Effector memory CD4-positive, alpha-beta T cell (primary cell): ENCODE results near the gene BLZF1.
"Not testable (repeated sequence)": the region's sequence is repeated elsewhere in the genome, so short reads cannot be mapped to it uniquely, and the experiment has no call there.

ENCODE experiments used
- DNase-seq, 3 donors: peaks; one replicate each; pipeline ENCODE4 v3.0.0-alpha.2; 2020
- H3K27ac ChIP-seq: 2 replicates; pipeline ENCODE4 v1.7.0; 2013; ENCODE audit warnings: mild to moderate bottlenecking, low read length, moderate library complexity; ENCODE audit not compliant: insufficient read depth, poor library complexity, severe bottlenecking
- H3K27me3 ChIP-seq: replicated peaks from 2 replicates; pipeline ENCODE4 v1.7.0; 2013; ENCODE audit warnings: mild to moderate bottlenecking, low read length; ENCODE audit not compliant: insufficient read depth, control insufficient read depth, poor library complexity, severe bottlenecking
- H3K36me3 ChIP-seq: 2 replicates; pipeline ENCODE4 v1.7.0; 2013; ENCODE audit warnings: mild to moderate bottlenecking, low read length, moderate library complexity; ENCODE audit not compliant: control insufficient read depth, insufficient read depth
- H3K4me1 ChIP-seq: 2 replicates; pipeline ENCODE4 v1.7.0; 2013; ENCODE audit warnings: low read length, mild to moderate bottlenecking; ENCODE audit not compliant: control insufficient read depth, insufficient read depth, poor library complexity, severe bottlenecking
- H3K4me3 ChIP-seq: 2 replicates; pipeline ENCODE4 v1.7.0; 2013; ENCODE audit warnings: low read length, low read depth, mild to moderate bottlenecking; ENCODE audit not compliant: insufficient read depth, poor library complexity, severe bottlenecking
- H3K9me3 ChIP-seq: 2 replicates; pipeline ENCODE4 v1.7.0; 2013; ENCODE audit warnings: mild to moderate bottlenecking, low read length, moderate library complexity; ENCODE audit not compliant: control insufficient read depth

Gene BLZF1

DNA sequence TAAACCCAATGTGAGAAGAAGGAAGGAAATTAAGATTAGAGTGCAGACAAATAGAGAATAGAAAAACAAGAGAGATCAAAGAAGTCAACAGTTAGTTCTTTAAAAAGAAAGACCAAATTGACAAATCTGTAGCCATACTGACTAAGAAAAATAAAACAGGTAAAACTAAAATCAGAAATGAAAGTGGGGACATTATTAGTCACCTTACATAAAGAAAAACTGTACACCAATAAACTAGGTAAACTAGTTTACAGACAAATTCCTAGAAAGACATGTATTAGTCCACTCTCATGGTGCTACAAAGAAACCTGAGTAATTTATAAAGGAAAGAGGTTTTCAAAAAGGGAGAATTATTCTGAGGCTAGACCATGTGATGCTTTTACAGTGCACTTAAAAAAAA is 22.3 kb downstream of the BLZF1 start:
- DNase-seq, result no peak
- Histone ChIP-seq H3K27ac (no peak overlapping the region), H3K27me3 (no peaks in the 10 kb centered on the region), H3K4me1 (no peaks in the 10 kb centered on the region), H3K36me3 (peaks cover 43% of the 10 kb centered on the region), H3K9me3 (no peaks in the 10 kb centered on the region), H3K4me3 (no peak overlapping the region)

DNA sequence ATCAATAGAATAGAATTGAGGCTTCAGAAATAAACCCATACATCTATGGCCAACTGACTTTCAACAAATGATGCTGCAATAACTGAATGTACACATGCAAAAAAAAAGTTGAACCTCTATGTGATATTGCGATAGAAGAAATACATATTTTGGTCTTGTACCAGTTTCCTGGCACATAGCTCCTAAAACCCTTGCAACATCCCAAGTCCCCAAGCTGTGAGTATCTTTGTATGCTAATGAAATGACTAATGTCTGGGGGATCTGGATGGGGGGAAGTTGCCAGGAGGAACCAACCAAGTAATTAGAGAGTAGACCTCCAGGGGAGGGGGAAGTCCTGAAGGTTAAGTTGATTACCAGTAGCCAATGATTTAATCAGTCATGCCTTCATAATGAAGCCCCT is 24.4 kb downstream of the BLZF1 start:
- Histone ChIP-seq H3K27ac (no peak overlapping the region), H3K36me3 (peaks cover 25% of the 10 kb centered on the region)
- no peak for DNase-seq

DNA sequence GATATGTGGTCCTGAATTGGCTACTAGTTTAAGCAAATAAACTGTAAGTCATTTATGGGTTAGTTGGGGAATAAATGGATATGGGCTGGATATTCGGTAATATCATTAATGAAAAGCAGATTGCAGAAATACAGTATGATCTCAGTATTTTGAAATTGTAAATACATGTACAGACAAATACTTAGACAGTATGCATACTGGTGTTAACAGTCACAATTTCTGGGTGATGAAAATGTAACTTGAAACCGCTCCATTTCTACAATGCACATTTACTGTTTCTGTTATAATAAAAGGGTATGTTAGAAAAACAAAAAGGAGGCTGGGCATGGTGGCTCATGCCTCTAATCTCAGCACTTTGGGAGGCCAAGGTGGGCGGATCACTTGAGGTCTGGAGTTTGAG is 28.0 kb downstream of the BLZF1 start:
- no peak overlapping the region for H3K4me3 ChIP-seq
- peaks cover 15% of the 10 kb centered on the region for H3K36me3 ChIP-seq
- no peaks in the 10 kb centered on the region for H3K4me1 ChIP-seq
- DNase-seq, result no peak
- no peaks in the 10 kb centered on the region for H3K9me3 ChIP-seq
- H3K27ac ChIP-seq, result no peak overlapping the region
- no peaks in the 10 kb centered on the region for H3K27me3 ChIP-seq

More for the DNA sequence above, 24.4 kb downstream of the BLZF1 start:
- Histone ChIP-seq H3K4me3 (no peak overlapping the region), H3K27me3 (no peaks in the 10 kb centered on the region), H3K9me3 (no peaks in the 10 kb centered on the region), H3K4me1 (no peaks in the 10 kb centered on the region)

GRCh38 chr1:169402578-169402977 is 34.6 kb downstream of the BLZF1 start:
- not testable (repeated sequence) for H3K4me3 ChIP-seq, H3K27ac ChIP-seq, H3K9me3 ChIP-seq, DNase-seq, H3K36me3 ChIP-seq, H3K27me3 ChIP-seq, H3K4me1 ChIP-seq

- not testable (repeated sequence) for H3K4me3 ChIP-seq, H3K4me1 ChIP-seq, H3K27me3 ChIP-seq, DNase-seq, H3K36me3 ChIP-seq, H3K27ac ChIP-seq, H3K9me3 ChIP-seq
These were observed 40.3 kb downstream of the BLZF1 start for GRCh38 chr1:169408340-169408739.

DNA sequence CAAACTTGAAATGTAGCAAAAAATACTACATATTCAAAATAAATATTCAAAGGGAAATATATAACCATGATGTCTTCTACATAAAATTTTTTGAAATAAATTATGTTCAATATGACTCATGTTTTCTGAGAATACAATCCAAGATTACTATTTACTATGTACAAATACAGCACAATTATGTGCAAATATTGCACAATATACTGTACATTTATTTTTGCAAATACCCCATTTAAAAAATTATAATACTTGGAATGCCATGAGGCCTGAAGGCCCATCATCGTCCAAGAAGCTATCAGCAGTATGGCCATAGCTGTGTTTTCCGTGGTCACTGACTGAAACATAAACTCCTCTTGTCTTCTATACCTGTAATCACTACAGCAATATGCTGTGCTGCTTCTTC is 47.0 kb downstream of the BLZF1 start:
- no peaks in the 10 kb centered on the region for H3K4me1 ChIP-seq
- no peaks in the 10 kb centered on the region for H3K36me3 ChIP-seq
- H3K27me3 ChIP-seq, result no peaks in the 10 kb centered on the region
- no peak overlapping the region for H3K4me3 ChIP-seq
- H3K27ac ChIP-seq, result no peak overlapping the region
- no peaks in the 10 kb centered on the region for H3K9me3 ChIP-seq
- DNase-seq, result no peak

GRCh38 chr1:169421309-169421708 is 53.3 kb downstream of the BLZF1 start:
- H3K27me3 ChIP-seq, result peaks cover 8% of the 10 kb centered on the region
- H3K4me1 ChIP-seq, result no peaks in the 10 kb centered on the region
- DNase-seq, result no peak
- no peak overlapping the region for H3K27ac ChIP-seq
- no peaks in the 10 kb centered on the region for H3K36me3 ChIP-seq
- no peak overlapping the region for H3K4me3 ChIP-seq
- no peaks in the 10 kb centered on the region for H3K9me3 ChIP-seq

DNA sequence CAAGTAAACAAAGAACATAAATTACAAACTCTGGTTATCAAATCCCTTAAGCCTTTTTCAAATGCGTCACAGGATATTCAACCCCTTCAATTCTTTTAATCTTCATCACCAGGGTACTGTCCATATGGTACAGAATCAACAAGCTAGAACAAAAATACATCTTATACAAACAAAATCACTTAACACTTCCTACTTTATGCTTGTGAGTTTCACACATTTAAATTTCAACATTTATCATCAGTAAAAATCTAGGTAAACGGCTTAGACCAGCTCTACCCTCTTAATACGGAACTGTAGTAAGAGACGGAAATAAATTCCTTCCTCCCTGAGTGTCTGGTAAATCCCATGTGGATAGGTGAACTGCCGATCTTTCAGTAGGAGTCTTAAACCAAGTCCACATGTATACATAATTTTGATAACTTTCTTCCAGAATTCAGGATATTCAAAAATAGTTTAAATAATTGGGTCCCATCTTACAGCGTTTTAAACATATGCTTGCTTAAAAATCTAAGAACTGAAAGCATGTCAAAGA is 58.2 kb downstream of the BLZF1 start:
- no peaks in the 10 kb centered on the region for H3K36me3 ChIP-seq
- DNase-seq, result no peak
- H3K27ac ChIP-seq, result no peak overlapping the region
- no peak overlapping the region for H3K4me3 ChIP-seq
- peaks cover 4% of the 10 kb centered on the region for H3K4me1 ChIP-seq
- H3K27me3 ChIP-seq, result peaks cover 8% of the 10 kb centered on the region
- H3K9me3 ChIP-seq, result no peaks in the 10 kb centered on the region

- Histone ChIP-seq H3K27ac (no peak within 1 kb of the TSS), H3K36me3 (no peaks in the 10 kb centered on the region), H3K9me3 (no peaks in the 10 kb centered on the region), H3K27me3 (peaks cover 4% of the 10 kb centered on the region), H3K4me1 (peaks cover 4% of the 10 kb centered on the region), H3K4me3 (peak within 1 kb of the TSS; percentile 43)
- DNase-seq, result no peak
These were observed 59.2 kb downstream of the BLZF1 start, which contains the start of gene CCDC181 for GRCh38 chr1:169427081-169427641. Gene CCDC181 (minus strand): TSS chr1:169427474. CDS start chr1:169424927, 2,547 bp downstream.
